ENCODE results near the gene TTC28. TPM values are rescaled to one million over a fixed set of nuclear protein-coding genes. Genes with fewer than 3 reads are reported as not detected.
"Not testable (repeated sequence)": the region's sequence is repeated elsewhere in the genome, so short reads cannot be mapped to it uniquely, and the experiment has no call there.

The TTC28 gene
- total RNA-seq, 4 donors from 2014 or later, result 35.1 to 138 (median 50.8) TPM

GRCh38 chr22:28574159-28574788, 105.4 kb downstream of the TTC28 start:
- Histone ChIP-seq H3K4me3 (no peak overlapping the region), H3K4me1 (no peaks in the 10 kb centered on the region), H3K36me3 (no peaks in the 10 kb centered on the region), H3K27ac (no peak overlapping the region), H3K27me3 (no peaks in the 10 kb centered on the region), H3K9me3 (no peaks in the 10 kb centered on the region)
- no peak for ATAC-seq
- TF ChIP-seq CTCF (IDR thresholded peaks at IDR 0.05), result no peak
- TF ChIP-seq POLR2AphosphoS5 (IDR thresholded peaks at IDR 0.05), result no peak
- no peak for TF ChIP-seq EP300 (IDR thresholded peaks at IDR 0.05)
- TF ChIP-seq POLR2A (IDR thresholded peaks at IDR 0.05), result no peak
- WGBS, 2 donors (ENCODE audit: low coverage in 1 of 2), result 88 to 100% methylated on average over 1 to 4 of the region's 4 CpGs

- WGBS, 2 donors (ENCODE audit: low coverage in 1 of 2), result 46 to 52% methylated on average over 3 of the region's 3 CpGs
- ATAC-seq, result no peak
- Histone ChIP-seq H3K27me3 (no peaks in the 10 kb centered on the region), H3K4me1 (peaks cover 0 to 3% (median 0%) of the 10 kb centered on the region in 3 donors), H3K4me3 (no peak overlapping the region), H3K36me3 (no peaks in the 10 kb centered on the region), H3K9me3 (no peaks in the 10 kb centered on the region), H3K27ac (no peak overlapping the region)
- TF ChIP-seq POLR2A (IDR thresholded peaks at IDR 0.05) (no peak), POLR2AphosphoS5 (IDR thresholded peaks at IDR 0.05) (no peak)
Observed at GRCh38 chr22:28570696-28571373, 108.8 kb downstream of the TTC28 start.

GRCh38 chr22:28568974-28569373, 110.7 kb downstream of the TTC28 start:
- not testable (repeated sequence) for ATAC-seq, H3K27ac ChIP-seq, H3K4me1 ChIP-seq, H3K27me3 ChIP-seq, H3K36me3 ChIP-seq, H3K9me3 ChIP-seq, H3K4me3 ChIP-seq
- WGBS, 2 donors (ENCODE audit: low coverage in 1 of 2), result 86 to 89% methylated on average over 1 to 3 of the region's 3 CpGs

GRCh38 chr22:28568099-28568498, 111.5 kb downstream of the TTC28 start:
- no peak for TF ChIP-seq EP300 (IDR thresholded peaks at IDR 0.05)
- no peak for TF ChIP-seq POLR2AphosphoS5 (IDR thresholded peaks at IDR 0.05)
- no peak for TF ChIP-seq CTCF (IDR thresholded peaks at IDR 0.05)
- TF ChIP-seq POLR2A (IDR thresholded peaks at IDR 0.05), result no peak
- Histone ChIP-seq H3K27ac (no peak overlapping the region), H3K4me3 (no peak overlapping the region), H3K27me3 (no peaks in the 10 kb centered on the region), H3K36me3 (no peaks in the 10 kb centered on the region), H3K4me1 (peaks cover 0 to 6% (median 0%) of the 10 kb centered on the region in 3 donors), H3K9me3 (no peaks in the 10 kb centered on the region)
- ATAC-seq, result no peak

- not testable (repeated sequence) for H3K4me3 ChIP-seq, H3K27me3 ChIP-seq, ATAC-seq, H3K4me1 ChIP-seq, H3K36me3 ChIP-seq, H3K27ac ChIP-seq, H3K9me3 ChIP-seq
- WGBS, 2 donors (ENCODE audit: low coverage in 1 of 2), result 97% methylated on average over 11 of the region's 12 CpGs; no CpG with 5 or more reads in 1 of the 2 donors
Observed at GRCh38 chr22:28566920-28567499, 112.6 kb downstream of the TTC28 start.

GRCh38 chr22:28563636-28564035, 116.0 kb downstream of the TTC28 start:
- no peak overlapping the region for H3K27ac ChIP-seq
- peaks cover 0 to 13% (median 0%) of the 10 kb centered on the region in 3 donors for H3K4me1 ChIP-seq
- H3K36me3 ChIP-seq, result no peaks in the 10 kb centered on the region
- no peak overlapping the region for H3K4me3 ChIP-seq
- TF ChIP-seq POLR2A (IDR thresholded peaks at IDR 0.05), result no peak
- TF ChIP-seq POLR2AphosphoS5 (IDR thresholded peaks at IDR 0.05), result no peak
- no peak for TF ChIP-seq EP300 (IDR thresholded peaks at IDR 0.05)
- no peak for TF ChIP-seq CTCF (IDR thresholded peaks at IDR 0.05)
- 91 to 96% methylated on average over 2 of the region's 2 CpGs for WGBS, 2 donors (ENCODE audit: low coverage in 1 of 2)
- H3K9me3 ChIP-seq, result no peaks in the 10 kb centered on the region
- ATAC-seq, result no peak
- no peaks in the 10 kb centered on the region for H3K27me3 ChIP-seq

Measured in gastroesophageal sphincter (tissue), 4 donors.